A549 (cell line): Measurements from ENCODE around the gene KLHL29. TPM values are rescaled to one million over a fixed set of nuclear protein-coding genes. Genes with fewer than 3 reads are reported as not detected.

ENCODE experiments used
- ATAC-seq, 2 experiments: fragments of 200-7000 bp in 1 of 2; fragments of >200 bp in 1 of 2; cut with Nextera tagmentation in 1 of 2; cut with Tn5 transposase in 1 of 2; 3 replicates each; pipeline versions ENCODE4 v1.8.0 to v1.9.1; 2018 to 2020; ENCODE audit warnings: mild to moderate bottlenecking in 1 of 2, moderate library complexity in 1 of 2
- CTCF ChIA-PET: fragments of 300-600 bp; sonication (Branson Sonifier 250); formaldehyde crosslinking; extraction: SDS; loops from one replicate; lab custom pipeline; 2021; ENCODE audit warnings: antibody characterized with exemption, inconsistent platforms; lab: Yijun Ruan, JAX
- POLR2A ChIA-PET: fragments of 350-600 bp; formaldehyde crosslinking; extraction: SDS; loops from one replicate; lab custom pipeline; 2021; ENCODE audit warnings: antibody characterized with exemption, inconsistent platforms; lab: Yijun Ruan, JAX
- DNase-seq, 2 experiments: peaks; one replicate each; pipeline versions ENCODE4 v3.0.0 to v3.0.0-alpha.2; 2011 to 2016; ENCODE audit warnings: low read depth in 1 of 2, low spot score in 1 of 2
- FAIRE-seq: peaks from 2 replicates; lab custom pipeline; 2011; peaks lifted over from hg19 to GRCh38; lab: Jason Lieb, UNC
- H3K27ac ChIP-seq, 2 experiments: fragments of >200 bp; sonication (Bioruptor Twin); formaldehyde crosslinking; 3 replicates each; pipeline ENCODE4 v1.5.1; 2016 to 2017
- H3K4me1 ChIP-seq: fragments of >200 bp; sonication (Bioruptor Twin); formaldehyde crosslinking; 3 replicates; pipeline ENCODE4 v1.6.1; 2016
- H3K4me2 ChIP-seq: fragments of >200 bp; sonication (Bioruptor Twin); formaldehyde crosslinking; 3 replicates; pipeline ENCODE4 v1.6.1; 2016
- H3K4me3 ChIP-seq: fragments of >200 bp; sonication (Bioruptor Twin); formaldehyde crosslinking; 3 replicates; pipeline ENCODE4 v1.5.1; 2016
- H3K9me3 ChIP-seq: fragments of >200 bp; sonication (Bioruptor Twin); formaldehyde crosslinking; 3 replicates; pipeline ENCODE4 v1.6.1; 2016
- CBX2 ChIP-seq: fragments of 200-600 bp; sonication (generic); IDR thresholded peaks from 2 replicates; pipeline ENCODE4 v1.6.1; 2016; ENCODE audit warnings: low read depth, mild to moderate bottlenecking, borderline replicate concordance
- CBX8 ChIP-seq: fragments of 200-600 bp; sonication (generic); IDR thresholded peaks from 2 replicates; pipeline ENCODE4 v1.6.1; 2016
- CHD4 ChIP-seq: fragments of 200-600 bp; sonication (generic); IDR thresholded peaks from 2 replicates; pipeline ENCODE4 v1.6.1; 2016; ENCODE audit warnings: antibody characterized with exemption, mild to moderate bottlenecking, borderline replicate concordance
- CTCF ChIP-seq: fragments of >200 bp; sonication (Bioruptor Twin); formaldehyde crosslinking; IDR thresholded peaks from 3 replicates; pipeline ENCODE4 v1.5.1; 2016
- E2F6 ChIP-seq: IDR thresholded peaks from 2 replicates; pipeline ENCODE4 v1.6.1; 2012; ENCODE audit warnings: low read depth, borderline replicate concordance
- ELK1 ChIP-seq: fragments of 150-350 bp; IDR thresholded peaks from 2 replicates; pipeline ENCODE4 v1.6.1; 2014; ENCODE audit warnings: low read depth, mild to moderate bottlenecking, low read length
- EP300 ChIP-seq, 2 experiments: fragments of >200 bp; sonication (Bioruptor Twin); formaldehyde crosslinking; IDR thresholded peaks; 2 replicates in 1 of 2; 3 replicates in 1 of 2; pipeline ENCODE4 v1.6.1; 2016 to 2017
- FOSB ChIP-seq: fragments of 250-450 bp; sonication (Bioruptor Pico); IDR thresholded peaks from 2 replicates; pipeline ENCODE4 v1.5.0; 2020; ENCODE audit warnings: mild to moderate bottlenecking, moderate library complexity
- FOSL2 ChIP-seq, 2 experiments: fragments of 450-650 bp in 1 of 2; fragments of >200 bp in 1 of 2; sonication (Bioruptor Twin) in 1 of 2; formaldehyde crosslinking; IDR thresholded peaks; 2 replicates each; pipeline versions ENCODE4 v1.5.0 to v1.6.1; 2016 to 2020; ENCODE audit warnings: mild to moderate bottlenecking in 1 of 2, moderate library complexity in 1 of 2
- FOXS1 ChIP-seq: fragments of 250-450 bp; sonication (Bioruptor Pico); IDR thresholded peaks from 2 replicates; pipeline ENCODE4 v1.5.0; 2020; ENCODE audit warnings: mild to moderate bottlenecking, moderate library complexity
- GATA3 ChIP-seq: IDR thresholded peaks from 2 replicates; pipeline ENCODE4 v1.6.1; 2012; ENCODE audit warnings: borderline replicate concordance
- HOXA7 ChIP-seq: fragments of 250-450 bp; sonication (Bioruptor Pico); IDR thresholded peaks from 2 replicates; pipeline ENCODE4 v1.5.0; 2020; ENCODE audit warnings: mild to moderate bottlenecking, moderate library complexity
- HOXB5 ChIP-seq: fragments of 250-450 bp; sonication (Bioruptor Pico); IDR thresholded peaks from 2 replicates; pipeline ENCODE4 v1.5.0; 2020; ENCODE audit warnings: mild to moderate bottlenecking, moderate library complexity
- JUNB ChIP-seq: fragments of >200 bp; sonication (Bioruptor Twin); formaldehyde crosslinking; IDR thresholded peaks from 2 replicates; pipeline ENCODE4 v1.6.1; 2016
- MAFK ChIP-seq: fragments of 450-650 bp; IDR thresholded peaks from 2 replicates; pipeline ENCODE4 v1.6.1; 2014; ENCODE audit not compliant: partially characterized antibody
- MAX ChIP-seq: IDR thresholded peaks from 2 replicates; pipeline ENCODE4 v1.6.1; 2012
- MAZ ChIP-seq: fragments of 150-350 bp; IDR thresholded peaks from 2 replicates; pipeline ENCODE4 v1.6.1; 2014; ENCODE audit warnings: antibody characterized with exemption, low read depth, low read length, borderline replicate concordance
- MYC ChIP-seq: IDR thresholded peaks from 2 replicates; pipeline ENCODE4 v1.6.1; 2012; ENCODE audit warnings: mild to moderate bottlenecking, inconsistent platforms, low read length, improper control_type of control experiment, borderline replicate concordance
- NPAS2 ChIP-seq: fragments of 250-450 bp; sonication (Bioruptor Pico); IDR thresholded peaks from 2 replicates; pipeline ENCODE4 v1.8.0; 2022; ENCODE audit warnings: mild to moderate bottlenecking, moderate library complexity, borderline replicate concordance
- NR3C1 ChIP-seq: fragments of >200 bp; sonication (Bioruptor Twin); formaldehyde crosslinking; IDR thresholded peaks from 3 replicates; pipeline ENCODE4 v1.6.1; 2017
- PHF8 ChIP-seq: fragments of 200-600 bp; sonication (generic); IDR thresholded peaks from 2 replicates; pipeline ENCODE4 v1.6.1; 2016; ENCODE audit warnings: low read depth, mild to moderate bottlenecking, antibody characterized with exemption, moderate library complexity, borderline replicate concordance
- RAD21 ChIP-seq, 2 experiments: fragments of >200 bp in 1 of 2; sonication (Bioruptor Twin) in 1 of 2; formaldehyde crosslinking in 1 of 2; IDR thresholded peaks in 1 of 2; conservative IDR thresholded peaks in 1 of 2; 2 replicates in 1 of 2; 3 replicates in 1 of 2; pipeline ENCODE4 v1.6.1; 2012 to 2018; ENCODE audit warnings: inconsistent platforms in 1 of 2
- RCOR1 ChIP-seq: fragments of 150-350 bp; IDR thresholded peaks from 2 replicates; pipeline ENCODE4 v1.6.1; 2014; ENCODE audit warnings: antibody characterized with exemption, low read length, low read depth
- REST ChIP-seq: fragments of 200-600 bp; sonication (generic); IDR thresholded peaks from 2 replicates; pipeline ENCODE4 v1.6.1; 2016; ENCODE audit warnings: antibody characterized with exemption, mild to moderate bottlenecking, moderate library complexity
- RFX5 ChIP-seq: fragments of 450-650 bp; IDR thresholded peaks from 2 replicates; pipeline ENCODE4 v1.7.1; 2014; ENCODE audit warnings: antibody characterized with exemption, mild to moderate bottlenecking, moderate library complexity
- SMC3 ChIP-seq: fragments of >200 bp; sonication (Bioruptor Twin); formaldehyde crosslinking; IDR thresholded peaks from 3 replicates; pipeline ENCODE4 v1.6.1; 2018; ENCODE audit warnings: inconsistent platforms
- SREBF2 ChIP-seq: fragments of 450-650 bp; IDR thresholded peaks from 2 replicates; pipeline ENCODE4 v1.6.1; 2014; ENCODE audit warnings: mild to moderate bottlenecking, moderate library complexity
- TP53 ChIP-seq: fragments of 250-450 bp; sonication (Bioruptor Pico); IDR thresholded peaks from 2 replicates; pipeline ENCODE4 v1.5.0; 2021; ENCODE audit warnings: mild to moderate bottlenecking, moderate library complexity
- USF2 ChIP-seq: fragments of 450-650 bp; IDR thresholded peaks from 2 replicates; pipeline ENCODE4 v1.6.1; 2014; ENCODE audit warnings: antibody characterized with exemption
- ZC3H11A ChIP-seq: fragments of 450-650 bp; IDR thresholded peaks from 2 replicates; pipeline ENCODE4 v1.6.1; 2014; ENCODE audit warnings: antibody characterized with exemption, mild to moderate bottlenecking
- ZFP36 ChIP-seq: fragments of 450-650 bp; IDR thresholded peaks from 2 replicates; pipeline ENCODE4 v1.6.1; 2014; ENCODE audit warnings: borderline replicate concordance; ENCODE audit not compliant: partially characterized antibody
- ZNF302 ChIP-seq: fragments of 250-450 bp; sonication (Bioruptor Pico); IDR thresholded peaks from 2 replicates; pipeline ENCODE4 v1.9.0; 2021; ENCODE audit warnings: inconsistent platforms, mild to moderate bottlenecking, moderate library complexity
- ZSCAN20 ChIP-seq: fragments of 250-450 bp; sonication (Bioruptor Pico); IDR thresholded peaks from 2 replicates; pipeline ENCODE4 v1.8.0; 2022; ENCODE audit warnings: mild to moderate bottlenecking, moderate library complexity
- WGBS: methylation state at CpG from one replicate; pipeline ENCODE4 v1.1.6; 2017; ENCODE audit errors: missing lambda C conversion rate; 5-methylcytosine and 5-hydroxymethylcytosine counted together
- polyA plus RNA-seq, 4 experiments: library from polyadenylated mRNA; depleted of rRNA in 3 of 4; stranded (reverse); fragments of >200 nt; fragmentation: RNase III in 1 of 4; extraction: RNeasy Plus Mini Kit Qiagen cat#74134 plus additional on column Dnase treatment in 1 of 4; gene quantifications; 2 replicates in 3 of 4; 3 replicates in 1 of 4; pipeline ENCODE4 v1.2.3, GENCODE V29; 2011 to 2017

KLHL29 gene
- polyA plus RNA-seq, 2 of the 4 experiments (the other 2 are of a cell fraction), result 1.3 to 2.5 TPM

- peak overlapping the region in 1 of 2 experiments; percentile 73; a peak in 2 of 6 replicates for H3K27ac ChIP-seq
- WGBS, result 49% methylated on average over 22 of the region's 37 CpGs
- H3K9me3 ChIP-seq, result no peaks in the 10 kb centered on the region
- CTCF ChIA-PET, result interaction anchor here (0.6 to 2.5 kb wide), 28 partner anchors 9 to 781 kb away, joined by 3 to 16 read pairs (median 3); no protein-coding TSS in a partner anchor
- FAIRE-seq (no peak), ATAC-seq (peak; percentile 98 to 99), DNase-seq (peak; percentile 69 to 85)
- no peak overlapping the region for H3K4me3 ChIP-seq
- no peaks in the 10 kb centered on the region for H3K4me1 ChIP-seq
- POLR2A ChIA-PET, result no interaction called here
- peak overlapping the region; percentile 56 for H3K4me2 ChIP-seq
- TF ChIP-seq JUNB (no peak), GATA3 (no peak), CHD4 (no peak), MAZ (no peak), CBX8 (no peak), TP53 (no peak), NR3C1 (no peak), HOXB5 (no peak), ZC3H11A (no peak), FOXS1 (CRISPR knock-in tag) (no peak), RFX5 (no peak), PHF8 (no peak), USF2 (no peak), SMC3 (peak; percentile 87), CBX2 (no peak), SREBF2 (no peak), RAD21 (conservative IDR thresholded peaks at IDR 0.05 in 1 of 2, IDR thresholded peaks at IDR 0.05 in 1 of 2) (peak; percentile 77 to 81), MYC (0 out of 2 replicates have a peak, but pooled peaks have one; percentile 45), FOSB (CRISPR knock-in tag) (no peak), ZSCAN20 (CRISPR knock-in tag) (no peak), RCOR1 (no peak), EP300 (IDR thresholded peaks at IDR 0.05) (no peak), ELK1 (no peak), FOSL2 (IDR thresholded peaks at IDR 0.05) (no peak), FOSL2 (CRISPR knock-in tag; IDR thresholded peaks at IDR 0.05) (no peak), NPAS2 (CRISPR knock-in tag) (no peak), MAFK (no peak), ZNF302 (CRISPR knock-in tag) (no peak), REST (no peak), CTCF (peak; percentile 84), E2F6 (0 out of 2 replicates have a peak, but pooled peaks have one; percentile 39), HOXA7 (no peak), MAX (peak; percentile 66), ZFP36 (no peak)
These were observed 33.4 kb upstream of the KLHL29 start for GRCh38 chr2:23351388-23352141.
